ENCODE measurements around the gene SUMO4. TPM values are rescaled to one million over a fixed set of nuclear protein-coding genes. Genes with fewer than 3 reads are reported as not detected.
"Not testable (repeated sequence)": the region's sequence is repeated elsewhere in the genome, so short reads cannot be mapped to it uniquely, and the experiment has no call there.

SUMO4 gene
- total RNA-seq, 1 donor from 2014 or later, result 18.7 TPM

DNA sequence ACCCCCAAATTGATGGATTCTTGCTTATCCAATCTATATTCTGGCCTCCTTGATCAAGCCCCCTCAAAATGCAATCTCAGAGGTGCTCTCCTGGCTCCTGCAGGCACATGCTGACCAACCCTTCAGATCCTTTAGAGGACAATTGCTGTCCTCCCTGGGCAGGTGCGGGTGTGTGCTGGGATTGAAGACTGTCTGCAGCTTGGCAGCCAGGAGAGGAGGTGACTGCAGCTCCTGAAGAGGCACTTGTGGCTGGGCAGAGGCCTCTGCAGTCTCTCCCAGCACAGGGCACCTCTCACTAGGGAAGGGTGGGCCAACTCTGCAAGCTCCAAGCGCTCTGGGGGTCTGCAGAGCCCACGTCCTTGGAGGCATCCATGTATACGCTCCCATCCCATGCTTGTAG is 28.5 kb downstream of the SUMO4 start:
- intact Hi-C loops (cut with micrococcal nuclease), result no loop called here

DNA sequence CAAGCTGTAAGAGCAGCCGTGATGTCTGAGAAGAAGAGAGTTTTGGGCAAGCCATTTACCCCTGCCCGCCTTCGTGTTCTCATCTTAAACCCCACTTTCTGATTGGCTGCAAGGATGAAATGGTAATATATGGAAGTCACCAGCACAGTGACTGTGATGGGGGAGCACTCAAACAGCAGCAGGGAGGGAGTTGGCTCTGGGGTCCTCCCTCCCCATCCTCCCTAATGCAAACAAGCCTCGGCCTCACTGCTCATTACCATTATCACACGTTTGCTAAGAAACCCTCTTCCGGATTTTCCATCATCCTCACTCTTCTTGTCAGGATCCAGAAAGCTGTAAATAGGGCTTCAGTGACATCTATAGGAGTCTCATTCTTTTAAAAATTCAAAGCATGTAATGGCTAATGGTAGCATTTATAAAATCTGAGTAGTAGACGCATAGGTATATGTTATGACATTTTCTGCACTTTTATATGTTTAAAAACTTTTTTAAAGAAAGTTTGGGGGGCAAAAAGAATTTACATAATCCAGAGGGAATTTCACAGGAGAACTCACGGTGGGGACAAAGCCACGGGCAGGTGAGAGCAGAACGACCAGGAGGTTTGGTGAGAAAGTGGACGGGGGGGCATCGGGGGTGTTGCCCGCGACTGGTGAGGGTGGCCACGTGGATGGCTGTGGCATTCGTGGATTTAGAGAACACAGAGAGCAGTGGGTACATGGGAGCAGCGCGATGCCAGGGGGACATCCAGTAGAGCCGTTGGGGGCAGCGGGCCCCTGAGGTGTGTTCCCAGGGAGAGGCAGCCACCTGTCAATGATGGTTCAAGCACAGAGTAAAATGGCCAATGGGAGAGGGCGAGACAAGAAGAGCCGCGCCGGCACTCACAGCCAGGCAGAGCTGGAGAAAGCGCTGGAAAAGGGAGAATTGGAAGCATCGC is 29.6 kb downstream of the SUMO4 start:
- intact Hi-C loops (cut with micrococcal nuclease), result loop anchor here (5.0 kb wide), 1 partner anchor 867 kb away; no protein-coding TSS in a partner anchor

DNA sequence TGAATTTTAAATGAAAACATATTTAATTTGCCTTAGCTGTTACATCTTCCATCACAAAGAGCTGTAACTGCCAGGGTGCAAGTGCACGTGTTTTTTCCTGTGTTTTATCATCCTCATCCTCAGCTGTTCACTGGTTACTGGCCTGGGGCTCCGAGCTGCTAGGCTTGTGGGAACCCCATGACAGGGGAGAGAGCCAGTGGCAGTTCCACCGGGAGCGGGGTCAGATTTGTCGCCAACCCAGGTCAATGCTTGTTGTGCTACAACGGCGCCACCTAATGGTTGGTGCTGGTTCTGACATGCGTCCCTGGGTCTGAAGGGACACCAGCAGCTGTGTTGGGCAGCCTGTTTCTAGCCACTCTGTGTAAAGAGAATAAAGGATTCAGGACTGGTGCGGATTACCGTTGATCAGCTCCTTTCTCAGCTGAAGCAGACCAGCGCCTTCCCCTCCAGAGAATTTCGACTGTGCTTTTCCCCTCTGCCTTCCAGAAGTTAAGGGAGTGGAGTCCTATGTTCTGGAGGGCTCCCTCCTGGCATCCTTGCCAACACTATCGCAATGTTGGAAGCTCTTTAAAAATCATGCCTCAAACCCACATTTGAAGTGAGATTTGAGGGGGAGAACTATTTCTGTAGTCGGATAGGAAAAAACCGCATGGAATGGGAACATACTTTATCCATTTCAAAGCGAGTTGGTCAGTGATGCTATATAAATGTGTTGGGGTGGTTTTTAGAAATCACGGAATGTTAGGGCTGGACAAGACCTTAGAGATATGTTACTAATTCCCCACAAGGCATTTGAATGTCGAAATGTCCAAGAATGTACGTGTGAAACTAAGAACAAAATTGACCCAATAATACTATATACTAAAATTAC is 32.1 kb downstream of the SUMO4 start:
- intact Hi-C loops (cut with micrococcal nuclease), result loop anchor here (1.0 to 5.0 kb wide), 7 partner anchors 85 to 870 kb away; no protein-coding TSS in a partner anchor

DNA sequence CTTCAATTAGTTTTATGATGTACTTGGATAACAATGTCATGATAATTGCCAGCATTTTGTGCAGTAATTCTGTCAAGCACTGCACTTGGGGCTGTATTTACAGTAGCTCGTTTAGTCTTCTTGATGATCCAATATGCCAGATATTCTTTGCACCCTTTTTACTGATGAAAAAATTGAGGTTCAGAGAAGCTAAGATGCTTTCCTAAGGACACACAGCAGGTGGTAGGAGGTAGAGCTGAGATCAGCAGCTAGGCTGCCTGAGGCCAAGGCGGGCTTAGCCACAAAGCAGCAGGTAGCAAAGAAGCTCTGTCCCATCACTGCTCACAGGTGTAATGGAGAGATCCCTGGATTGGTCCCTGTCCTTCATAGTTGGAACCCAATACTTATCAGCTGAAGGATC is 33.3 kb downstream of the SUMO4 start:
- intact Hi-C loops (cut with micrococcal nuclease), result loop anchor here (2.0 to 5.0 kb wide), 2 partner anchors 293 to 871 kb away; no protein-coding TSS in a partner anchor

DNA sequence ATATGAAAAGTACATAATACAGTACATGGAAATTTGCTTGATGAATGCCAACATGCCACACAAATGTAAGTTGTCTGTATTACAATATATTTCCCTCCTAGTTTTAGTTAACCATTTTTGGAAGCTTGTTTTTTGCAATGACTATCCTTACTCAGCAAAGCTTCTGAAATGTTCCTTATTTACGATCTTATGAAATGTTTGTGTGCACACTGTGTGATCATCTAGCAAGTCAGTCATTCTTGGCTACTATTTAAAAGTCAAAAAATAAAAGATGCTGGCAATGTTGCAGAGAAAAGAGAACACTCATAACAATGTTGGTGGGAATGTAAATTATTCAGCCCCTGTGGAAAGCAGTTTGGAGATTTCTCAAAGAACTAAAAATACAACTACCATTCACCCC is 33.8 kb downstream of the SUMO4 start:
- intact Hi-C loops (cut with micrococcal nuclease), result loop anchor here (2.0 to 5.0 kb wide), 2 partner anchors 293 to 872 kb away; no protein-coding TSS in a partner anchor

DNA sequence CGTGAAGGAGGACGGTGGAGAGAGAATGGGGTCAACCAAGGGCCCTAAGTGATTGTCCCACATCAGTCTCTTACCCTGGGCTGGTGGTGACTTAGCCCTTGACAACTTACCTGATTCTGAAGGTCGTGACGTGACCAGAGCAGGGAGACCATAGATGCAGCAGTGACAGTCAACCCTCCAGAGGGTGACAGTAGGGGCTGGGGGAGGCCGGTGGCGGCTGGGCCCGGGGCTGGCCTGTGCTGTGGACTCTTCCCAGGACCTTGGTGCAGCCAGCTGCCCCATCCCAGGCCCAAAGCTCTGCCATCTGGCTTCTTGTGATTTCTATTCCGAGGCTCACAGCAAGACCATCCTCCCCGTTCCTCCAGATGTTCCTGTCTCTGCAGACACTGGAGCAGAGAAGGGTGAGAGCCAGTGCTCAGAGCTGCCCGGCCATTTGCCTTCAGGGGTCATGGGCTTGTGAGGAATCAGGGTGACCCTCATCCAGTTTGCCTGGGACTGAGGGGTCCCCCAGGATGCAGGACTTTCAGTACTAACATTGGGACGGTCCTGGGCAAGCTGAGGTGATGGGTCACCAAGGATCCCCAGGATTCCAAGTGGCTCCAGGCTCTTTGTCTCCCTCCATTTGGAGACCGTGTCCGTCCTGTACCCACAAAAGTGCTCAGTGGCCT is 36.0 kb downstream of the SUMO4 start:
- intact Hi-C loops (cut with micrococcal nuclease), result no loop called here

DNA sequence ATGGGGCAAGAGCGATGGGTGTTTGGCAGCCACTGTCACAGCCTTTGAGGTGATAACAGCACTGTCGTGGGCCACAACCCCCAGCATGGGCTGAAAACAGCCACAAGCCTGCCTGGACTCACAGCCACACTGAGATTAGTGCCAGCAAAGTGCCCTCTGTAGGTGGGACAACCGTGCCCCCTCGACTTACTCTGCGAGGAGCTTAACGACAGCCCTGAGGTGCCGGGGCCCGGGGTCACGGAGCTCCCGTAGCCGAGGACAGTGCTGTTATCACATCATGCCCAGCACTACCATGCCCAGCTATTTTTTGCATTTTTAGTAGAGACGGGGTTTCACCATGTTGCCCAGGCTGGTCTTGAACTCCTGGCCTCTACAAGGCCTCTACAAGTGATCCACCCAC is 36.6 kb downstream of the SUMO4 start:
- intact Hi-C loops (cut with micrococcal nuclease), result no loop called here

DNA sequence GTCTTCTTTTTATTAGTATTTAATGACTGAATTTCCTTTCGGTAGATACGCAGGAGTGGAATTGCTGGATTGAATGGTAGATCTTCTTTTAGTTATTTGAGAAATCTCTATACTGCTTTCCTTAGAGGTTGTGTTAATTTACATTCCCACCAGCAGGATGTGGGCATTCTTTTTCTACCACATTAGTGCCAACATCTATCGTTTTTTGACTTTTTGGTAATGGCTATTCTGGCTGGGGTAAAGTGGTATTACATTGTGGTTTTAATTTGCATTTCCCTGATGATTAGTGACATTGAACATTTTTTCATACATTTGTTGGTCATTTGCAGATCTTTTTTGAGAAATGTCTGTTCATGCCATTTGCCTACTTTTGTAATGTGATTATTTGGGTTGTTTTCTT is 37.1 kb downstream of the SUMO4 start:
- intact Hi-C loops (cut with micrococcal nuclease), result no loop called here

DNA sequence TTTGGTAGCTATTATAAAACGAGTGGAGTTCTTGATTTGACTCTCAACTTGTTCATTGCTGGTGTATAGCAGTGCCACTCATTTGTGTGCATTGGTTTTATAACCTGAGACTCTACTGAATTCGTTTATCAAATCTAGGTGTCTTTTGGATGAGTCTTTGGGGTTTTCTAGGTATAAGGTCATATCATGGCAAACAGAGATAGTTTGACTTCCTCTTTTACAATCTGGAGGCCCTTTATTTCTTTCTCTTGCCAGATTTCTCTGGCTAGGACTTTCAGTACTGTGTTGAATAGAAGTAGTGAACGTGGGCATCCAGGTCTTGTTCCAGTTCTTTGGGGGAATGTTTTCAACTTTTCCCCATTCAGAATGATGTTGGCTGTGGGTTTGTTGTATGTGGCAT is 38.8 kb downstream of the SUMO4 start:
- intact Hi-C loops (cut with micrococcal nuclease), result loop anchor here (2.0 kb wide), 1 partner anchor 46 kb away; the partner anchor contains the start of gene ZC3H12D

DNA sequence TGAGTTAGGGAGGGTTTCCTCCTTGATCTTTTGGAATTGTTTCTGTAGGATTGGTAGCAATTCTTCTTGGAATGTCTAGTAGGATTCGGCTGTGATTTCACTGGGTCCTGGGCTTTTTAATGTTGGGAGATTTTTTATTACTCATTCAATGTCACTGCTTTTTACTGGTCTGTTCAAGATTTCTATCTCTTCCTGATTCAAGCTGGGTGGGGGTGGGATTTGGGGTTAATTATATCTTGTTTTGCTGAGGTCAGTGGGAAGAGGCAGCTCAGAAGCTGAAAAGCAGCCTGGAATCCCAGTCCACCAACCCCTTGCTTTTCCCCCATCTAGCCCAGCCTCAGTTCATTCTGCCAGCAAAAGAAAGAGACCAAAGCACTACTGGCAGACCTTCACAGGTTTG is 39.6 kb downstream of the SUMO4 start:
- intact Hi-C loops (cut with micrococcal nuclease), result loop anchor here (2.0 kb wide), 1 partner anchor 45 kb away; the partner anchor contains the start of gene ZC3H12D

DNA sequence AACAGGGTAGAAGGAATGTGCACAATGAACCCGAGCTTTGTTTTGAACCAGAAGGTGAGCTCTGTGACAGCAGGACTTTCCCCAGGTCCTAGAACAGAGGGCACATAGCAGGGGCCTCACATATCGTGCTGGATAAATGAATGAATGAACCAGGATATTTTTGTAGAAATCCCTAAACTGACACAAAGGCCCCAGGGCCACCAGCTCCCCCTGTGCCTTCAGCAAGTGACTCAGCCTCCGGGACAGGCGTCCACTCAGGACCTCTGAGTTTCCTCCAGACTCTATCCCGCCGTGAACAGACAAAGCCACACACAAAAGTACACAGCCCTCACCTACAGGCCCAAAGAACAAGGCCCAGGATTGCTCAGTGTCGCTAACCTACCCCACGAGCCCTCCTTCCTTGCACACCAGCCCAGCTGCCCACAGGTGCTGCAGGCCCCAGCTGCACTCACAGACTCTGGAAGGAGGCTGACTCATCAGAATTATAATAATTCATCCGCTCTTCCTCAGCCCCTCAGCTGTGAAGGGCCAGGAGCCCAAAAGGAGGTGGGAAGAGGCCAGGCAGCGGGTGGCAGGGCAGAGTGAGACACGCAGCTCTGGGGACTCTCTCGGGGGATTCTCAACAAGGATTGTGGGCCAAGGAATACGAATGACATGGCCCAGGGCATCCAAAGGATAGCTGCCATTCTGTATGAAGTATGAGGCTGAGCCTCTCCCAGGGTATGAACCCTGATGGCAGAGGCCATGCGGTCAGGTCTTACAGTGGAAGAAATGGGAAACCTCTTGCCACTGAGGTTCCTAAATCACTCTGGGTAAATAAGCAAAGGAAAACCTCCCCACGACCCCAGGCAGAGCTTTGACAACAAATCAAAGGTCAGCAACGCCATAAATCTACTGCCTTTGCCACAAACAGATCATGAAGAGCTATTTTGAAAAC is 40.9 kb downstream of the SUMO4 start:
- intact Hi-C loops (cut with micrococcal nuclease), result no loop called here

DNA sequence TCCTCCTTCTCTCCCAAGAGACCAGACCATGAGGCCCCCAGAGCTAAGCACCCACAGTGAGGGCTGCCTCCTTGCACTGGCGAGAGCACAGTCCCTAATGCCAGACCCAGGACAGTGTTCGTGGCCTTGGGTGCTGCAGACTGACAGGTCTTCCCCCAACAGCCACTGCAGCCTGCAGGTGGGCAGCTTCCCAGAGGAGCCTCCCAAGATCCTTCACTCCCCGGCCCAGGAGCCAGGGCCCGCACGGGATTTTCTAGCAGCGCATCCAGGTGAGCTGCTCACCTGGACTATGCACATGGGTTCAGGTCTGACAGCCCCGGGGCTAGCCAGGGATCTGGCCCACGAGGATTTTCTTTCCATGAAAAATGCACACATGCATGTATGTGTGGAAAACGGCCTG is 41.7 kb downstream of the SUMO4 start:
- intact Hi-C loops (cut with micrococcal nuclease), result loop anchor here (2.0 kb wide), 1 partner anchor 17 kb away; no protein-coding TSS in a partner anchor

DNA sequence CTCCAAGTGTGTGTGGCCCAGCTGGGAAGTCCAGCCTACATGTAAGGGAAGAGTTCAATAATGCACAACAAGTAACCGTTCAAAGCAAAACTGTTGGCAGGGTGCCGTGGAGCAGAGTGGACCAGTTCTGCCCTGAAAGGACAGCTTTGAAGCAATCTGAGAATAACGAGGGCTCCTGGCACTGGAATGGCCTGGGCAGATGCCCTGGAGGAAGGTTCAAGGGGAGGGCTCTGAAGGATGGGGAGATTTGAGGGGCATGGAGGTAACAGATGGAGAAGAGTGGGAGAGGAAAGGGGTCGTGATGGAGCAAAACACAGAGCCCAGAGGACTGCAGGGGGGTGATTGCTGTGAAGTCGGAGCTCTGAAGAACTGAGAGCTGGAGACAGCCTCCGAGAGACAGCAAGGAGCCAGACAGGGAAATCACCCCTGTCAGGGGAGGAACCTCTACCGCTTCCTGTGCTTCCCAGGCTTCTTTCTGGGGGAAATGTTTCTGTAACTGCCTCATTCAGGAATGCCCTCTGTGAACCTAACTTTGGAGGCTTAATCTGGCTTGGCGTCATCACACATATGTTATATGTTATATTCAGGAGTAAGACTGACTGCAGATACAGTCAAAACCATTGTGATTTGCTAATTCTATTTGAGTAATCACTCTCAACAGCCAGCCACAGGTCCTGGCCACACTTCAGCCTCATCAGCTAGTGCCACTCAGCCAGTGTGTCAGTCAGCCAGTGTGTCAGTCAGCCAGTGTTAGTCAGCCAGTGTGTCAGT is 43.5 kb downstream of the SUMO4 start:
- intact Hi-C loops (cut with micrococcal nuclease), result loop anchor here (2.0 kb wide), 1 partner anchor 19 kb away; no protein-coding TSS in a partner anchor

DNA sequence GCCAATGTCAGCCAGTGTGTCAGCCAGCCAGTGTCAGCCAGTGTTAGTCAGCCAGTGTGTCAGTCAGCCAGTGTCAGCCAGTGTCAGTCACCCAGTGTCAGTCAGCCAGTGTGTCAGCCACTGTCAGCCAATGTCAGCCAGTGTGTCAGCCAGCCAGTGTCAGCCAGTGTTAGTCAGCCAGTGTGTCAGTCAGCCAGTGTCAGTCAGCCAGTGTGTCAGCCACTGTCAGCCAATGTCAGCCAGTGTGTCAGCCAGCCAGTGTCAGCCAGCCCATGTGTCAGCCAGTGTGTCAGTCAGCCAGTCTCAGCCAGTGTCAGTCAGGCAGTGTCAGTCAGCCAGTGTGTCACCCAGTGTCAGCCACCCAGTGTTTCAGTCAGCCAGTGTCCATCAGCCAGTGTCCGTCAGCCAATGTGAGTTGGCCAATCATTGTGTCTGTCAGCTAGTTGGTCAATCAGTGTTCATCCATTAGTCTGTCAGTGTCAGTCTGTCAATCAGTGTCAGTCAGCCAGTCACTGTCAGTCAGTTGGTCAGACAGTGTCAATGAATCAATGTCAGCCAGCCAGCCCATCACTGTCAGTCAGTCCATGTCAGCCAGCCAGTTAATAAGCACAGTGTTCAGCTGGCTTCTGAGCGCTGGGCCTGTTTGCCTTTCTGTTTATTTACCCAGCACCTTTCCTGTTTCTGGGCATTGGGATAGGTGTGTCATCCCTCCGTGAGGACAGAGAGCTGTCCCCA is 44.5 kb downstream of the SUMO4 start:
- intact Hi-C loops (cut with micrococcal nuclease), result not testable (repeated sequence)

DNA sequence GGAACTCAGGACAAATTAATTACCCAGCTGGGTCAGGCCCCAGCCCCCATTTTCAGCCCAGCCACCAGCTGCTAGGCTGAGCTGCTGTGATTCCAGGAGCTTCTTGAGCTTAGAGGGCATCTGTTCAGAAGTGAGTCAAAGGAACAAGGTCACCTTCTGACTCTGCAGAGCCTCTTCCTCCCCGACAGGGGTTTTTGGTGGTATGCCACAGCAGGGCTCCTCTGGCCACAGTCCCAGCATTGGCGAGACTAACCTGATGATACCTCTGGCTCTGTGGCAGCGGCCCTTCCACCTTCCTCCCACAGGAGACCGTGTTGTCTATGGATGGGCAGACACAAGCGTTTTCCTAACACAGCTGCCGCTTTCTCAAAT is 45.0 kb downstream of the SUMO4 start:
- intact Hi-C loops (cut with micrococcal nuclease), result no loop called here

DNA sequence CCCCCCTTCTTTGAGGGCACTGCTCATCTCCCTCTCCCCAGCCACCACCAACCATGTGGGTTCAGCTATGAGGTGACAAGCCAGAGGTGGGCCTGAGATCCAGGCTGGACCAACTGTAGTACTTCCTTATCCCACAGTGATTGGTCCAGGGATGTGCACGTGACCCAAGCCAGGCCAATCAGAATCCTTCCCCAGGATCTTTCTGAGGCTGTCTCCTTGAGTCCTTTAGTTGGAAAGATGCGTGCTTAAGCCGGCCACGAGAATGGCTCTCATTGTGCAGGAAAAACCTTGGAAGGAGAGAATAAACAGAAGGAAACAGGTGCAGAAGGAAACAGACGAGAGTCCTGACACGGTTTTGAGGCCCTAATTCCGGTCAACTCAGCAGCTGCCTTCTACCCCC is 45.5 kb downstream of the SUMO4 start:
- intact Hi-C loops (cut with micrococcal nuclease), result no loop called here

DNA sequence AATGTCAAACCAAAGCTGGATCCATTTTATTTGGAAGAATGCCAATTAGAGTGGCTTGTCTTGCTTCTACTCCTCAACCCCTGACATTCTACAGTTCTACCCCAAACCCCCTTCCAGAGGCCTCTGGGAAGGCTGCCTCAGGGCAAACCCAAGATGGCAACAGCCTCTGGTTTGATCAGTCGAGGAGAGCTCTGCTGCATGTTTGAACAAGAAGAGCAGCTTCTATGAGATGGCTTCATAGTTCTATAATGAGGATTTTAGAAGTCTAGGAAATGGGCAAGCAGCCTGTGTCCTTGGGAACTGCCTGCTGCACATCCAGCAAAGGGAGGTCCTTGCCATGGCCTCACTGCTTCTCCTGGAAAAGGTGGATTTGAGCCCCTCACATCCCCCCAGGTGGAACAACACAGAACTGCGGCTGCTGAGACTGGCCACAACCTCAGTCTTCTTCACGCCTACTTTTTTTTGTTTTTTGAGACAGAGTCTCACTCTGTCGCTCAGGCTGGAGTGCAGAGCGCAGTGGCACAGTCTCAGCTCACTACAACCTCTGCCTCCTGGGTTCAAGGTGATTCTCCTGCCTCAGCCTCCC is 46.8 kb downstream of the SUMO4 start:
- intact Hi-C loops (cut with micrococcal nuclease), result no loop called here

DNA sequence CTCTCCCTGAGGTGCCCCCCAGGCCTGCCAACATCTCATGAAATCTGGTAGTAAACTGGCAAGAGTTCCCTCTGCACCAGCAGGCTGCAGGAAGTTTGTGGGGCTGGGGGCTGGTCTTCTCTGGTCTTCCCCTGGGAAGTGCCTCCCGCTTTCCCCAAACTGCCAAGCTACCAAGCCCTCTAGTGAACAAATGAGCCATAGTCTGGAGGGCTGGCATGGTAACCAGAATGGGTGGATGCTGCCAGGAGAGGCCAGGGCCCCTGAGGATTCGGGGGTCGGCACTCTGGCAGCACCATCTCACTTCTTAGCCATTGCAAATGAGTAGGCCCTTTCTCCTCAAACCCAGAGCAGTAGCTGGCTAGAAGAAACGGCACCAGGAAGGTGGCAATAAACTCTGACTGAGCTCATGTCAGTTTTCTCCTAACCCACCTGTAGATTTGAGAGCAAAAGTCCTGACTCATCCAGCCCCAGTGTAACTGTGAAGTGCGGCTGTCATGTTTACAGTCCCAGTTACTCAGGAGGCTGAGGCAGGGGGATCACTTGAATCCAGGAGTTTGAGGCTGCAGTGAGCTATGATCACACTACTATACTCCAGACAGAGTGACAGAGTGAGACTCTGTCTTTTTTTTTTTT is 48.9 kb downstream of the SUMO4 start:
- intact Hi-C loops (cut with micrococcal nuclease), result no loop called here

Measured in T-helper 1 cell treated with Interleukin-12 subunit alpha and Interleukin-12 subunit beta and Interleukin-4 antibody, amounts not matched to agents 30 ng/mL and 1 ng/mL, for 36 hours (primary cell).